Fibroblast of mammary gland (primary cell): ENCODE measurements around the gene SLC12A9.

Experiments
- DNase-seq: peaks from one replicate; pipeline ENCODE4 v3.0.0-alpha.2; 2010; ENCODE audit warnings: low read depth
- H3K4me3 ChIP-seq: 2 replicates; pipeline ENCODE4 v1.5.1; 2011; ENCODE audit warnings: low read depth, mild to moderate bottlenecking, low read length, moderate library complexity; ENCODE audit not compliant: control insufficient read depth
- CTCF ChIP-seq: conservative IDR thresholded peaks from 2 replicates; pipeline ENCODE4 v1.5.1; 2011; ENCODE audit warnings: low read depth, low read length, inconsistent platforms; ENCODE audit not compliant: control insufficient read depth, insufficient read depth

Gene SLC12A9

GRCh38 chr7:100882785-100883526 lies 30.4 kb downstream of the SLC12A9 start:
- TF ChIP-seq CTCF = no peak
- DNase-seq = no peak
- no peak overlapping the region for H3K4me3 ChIP-seq

DNA sequence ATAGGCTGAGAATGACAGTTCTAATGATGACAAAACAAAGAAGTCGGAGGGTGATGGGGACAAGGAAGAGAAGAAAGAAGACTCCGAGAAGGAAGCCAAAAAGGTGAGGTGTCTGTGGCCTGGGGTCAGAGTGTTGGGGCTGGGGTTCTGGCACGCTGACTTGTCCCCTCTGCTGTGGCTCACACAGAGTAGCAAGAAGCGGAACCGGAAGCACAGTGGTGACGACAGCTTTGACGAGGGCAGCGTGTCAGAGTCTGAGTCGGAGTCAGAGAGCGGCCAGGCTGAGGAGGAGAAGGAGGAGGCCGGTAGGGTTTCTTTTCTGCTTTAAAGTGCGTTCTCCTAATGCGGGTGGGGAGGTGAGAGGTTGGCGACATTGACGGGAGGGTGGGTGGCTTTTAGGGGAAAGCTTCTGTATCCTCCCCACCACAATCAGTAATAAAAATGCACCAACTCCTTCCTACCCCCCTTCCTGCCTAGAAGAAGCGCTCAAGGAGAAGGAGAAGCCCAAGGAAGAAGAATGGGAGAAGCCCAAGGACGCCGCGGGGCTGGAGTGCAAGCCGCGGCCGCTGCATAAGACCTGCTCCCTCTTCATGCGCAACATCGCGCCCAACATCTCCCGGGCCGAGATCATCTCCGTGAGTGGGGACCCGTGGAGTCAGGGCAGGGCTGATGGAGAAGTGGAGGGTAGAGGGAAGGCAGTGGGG lies 32.4 kb downstream of the SLC12A9 start:
- no peak for TF ChIP-seq CTCF
- no peak for DNase-seq
- H3K4me3 ChIP-seq = no peak overlapping the region

DNA sequence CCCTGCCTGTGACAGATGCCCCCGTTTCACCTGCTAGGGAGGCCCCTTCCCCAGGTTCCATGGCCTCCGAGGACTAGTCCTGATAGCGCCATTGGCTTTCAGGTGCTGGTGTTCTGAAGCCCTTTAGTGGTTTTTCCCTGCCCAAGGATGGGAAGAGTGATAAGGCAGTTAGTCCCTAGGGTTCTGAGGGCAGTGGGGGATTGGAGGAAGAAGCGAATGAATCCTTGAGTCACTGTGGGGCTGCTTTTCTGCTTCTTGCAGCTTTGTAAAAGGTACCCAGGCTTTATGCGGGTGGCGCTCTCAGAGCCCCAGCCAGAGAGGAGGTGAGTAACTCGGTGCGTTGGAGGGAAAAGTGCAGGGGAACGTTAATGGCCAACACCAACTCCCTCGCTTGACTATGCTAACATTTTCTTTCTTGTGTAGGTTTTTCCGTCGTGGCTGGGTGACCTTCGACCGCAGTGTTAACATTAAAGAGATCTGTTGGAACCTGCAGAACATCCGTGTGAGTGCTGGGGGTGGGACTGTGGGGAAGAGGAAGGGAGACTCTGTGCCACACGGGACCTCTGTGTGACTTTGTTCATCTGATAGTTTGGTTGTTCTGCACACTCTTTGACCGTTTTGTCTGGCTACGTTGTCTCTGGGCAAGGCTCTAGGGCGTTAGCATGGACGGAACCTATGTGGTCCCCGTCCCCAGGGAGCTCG lies 33.1 kb downstream of the SLC12A9 start:
- H3K4me3 ChIP-seq = no peak overlapping the region
- DNase-seq = no peak
- TF ChIP-seq CTCF = no peak

GRCh38 chr7:100886142-100886935 lies 33.8 kb downstream of the SLC12A9 start:
- H3K4me3 ChIP-seq = no peak overlapping the region
- DNase-seq = no peak
- TF ChIP-seq CTCF = no peak

DNA sequence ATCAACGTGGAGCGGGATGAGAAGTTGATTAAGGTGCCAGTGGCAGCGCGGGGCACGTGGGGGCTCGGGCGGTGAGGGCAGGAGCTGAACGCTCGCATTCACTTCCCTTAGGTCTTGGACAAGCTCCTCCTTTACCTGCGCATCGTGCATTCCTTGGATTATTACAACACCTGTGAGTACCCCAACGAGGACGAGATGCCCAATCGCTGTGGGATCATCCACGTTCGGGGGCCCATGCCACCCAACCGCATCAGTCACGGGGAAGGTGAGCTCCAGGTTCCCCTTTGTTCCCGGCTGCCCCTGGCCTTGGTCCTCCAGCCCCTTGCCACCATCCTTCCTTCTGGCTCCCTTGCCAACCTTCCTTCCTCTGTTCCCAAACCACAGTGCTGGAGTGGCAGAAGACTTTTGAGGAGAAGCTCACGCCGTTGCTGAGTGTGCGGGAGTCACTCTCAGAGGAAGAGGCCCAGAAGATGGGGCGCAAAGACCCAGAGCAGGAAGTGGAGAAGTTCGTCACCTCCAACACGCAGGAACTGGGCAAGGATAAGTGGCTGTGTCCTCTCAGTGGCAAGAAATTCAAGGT lies 34.5 kb downstream of the SLC12A9 start:
- TF ChIP-seq CTCF = no peak
- no peak overlapping the region for H3K4me3 ChIP-seq
- DNase-seq = no peak
